ENCODE results near the gene ADAMTS18. TPM values are rescaled to one million over a fixed set of nuclear protein-coding genes. Genes with fewer than 3 reads are reported as not detected.

Gene ADAMTS18
- polyA plus RNA-seq, 1 donor (not counting 4 experiments of a cell fraction or from before 2014, with no cell fraction given), result not detected

DNA sequence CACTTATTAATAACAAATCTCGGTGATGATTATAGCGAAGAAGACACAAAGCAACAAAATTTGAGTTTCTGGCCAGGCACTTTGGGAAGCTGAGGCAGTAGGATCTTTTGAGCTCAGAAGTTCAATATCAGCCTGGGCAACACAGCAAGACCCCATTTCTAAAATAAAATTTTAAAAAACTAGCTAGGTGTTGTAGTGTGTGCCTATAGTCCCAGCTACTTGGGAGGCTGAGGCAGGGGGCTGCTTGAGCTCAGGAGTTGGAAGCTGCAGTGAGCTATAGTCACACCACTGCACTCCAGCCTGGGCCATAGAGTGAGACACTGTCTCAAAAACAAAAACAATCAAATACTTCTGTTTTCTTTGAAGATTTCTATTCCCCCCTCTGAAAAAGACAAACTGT lies 130.7 kb downstream of the ADAMTS18 start:
- H4K20me1 ChIP-seq (ENCODE audit: control insufficient read depth, extremely low read depth, insufficient read depth, low read length), result no peaks in the 10 kb centered on the region
- no peak overlapping the region for H3K9ac ChIP-seq (ENCODE audit: control insufficient read depth, extremely low read depth, insufficient read depth, low read length)
- no peaks in the 10 kb centered on the region for H3K9me1 ChIP-seq (ENCODE audit: control insufficient read depth, extremely low read depth, insufficient read depth, low read length)
- H3K27me3 ChIP-seq (ENCODE audit: control insufficient read depth, extremely low read depth, insufficient read depth, low read length), result no peaks in the 10 kb centered on the region
- H3K9me3 ChIP-seq (ENCODE audit: control insufficient read depth, low read depth, low read length), result no peaks in the 10 kb centered on the region
- dilution Hi-C loops (cut with MboI; ENCODE audit: extremely low pct_ligation_motif_present, low sequenced_read_pairs), result no loop called here
- FAIRE-seq, result no peak
- H3K27ac ChIP-seq (ENCODE audit: control insufficient read depth, insufficient read depth, low read length), result no peak overlapping the region
- no peak overlapping the region for H3K4me3 ChIP-seq (ENCODE audit: control insufficient read depth in 2 of 3, extremely low read depth in 1 of 3, insufficient read depth in 2 of 3, low read depth in 1 of 3, low read length in 3 of 3)
- H3K36me3 ChIP-seq (ENCODE audit: control insufficient read depth in 2 of 2, extremely low read depth in 1 of 2, insufficient read depth in 2 of 2, low read length in 2 of 2), result no peaks in the 10 kb centered on the region
- peaks cover 4% of the 10 kb centered on the region for H3K4me1 ChIP-seq (ENCODE audit: control insufficient read depth, extremely low read depth, insufficient read depth, low read length)
- DNase-seq (ENCODE audit: low read depth, low spot score), result no peak
- H3K79me2 ChIP-seq (ENCODE audit: control insufficient read depth, insufficient read depth, low read length), result no peaks in the 10 kb centered on the region
- H3K4me2 ChIP-seq (ENCODE audit: control insufficient read depth, extremely low read depth, insufficient read depth, low read depth, low read length), result no peak overlapping the region
- TF ChIP-seq CTCF (optimal IDR thresholded peaks at IDR 0.05 in 1 of 3, IDR thresholded peaks at IDR 0.05 in 1 of 3, conservative IDR thresholded peaks at IDR 0.05 in 1 of 3; ENCODE audit: extremely low read depth in 1 of 3, insufficient read depth in 2 of 3, low read length in 3 of 3) (no peak), EZH2 (IDR thresholded peaks at IDR 0.05; ENCODE audit: low read length) (no peak)
- H2AFZ ChIP-seq (ENCODE audit: control insufficient read depth, low read length), result no peak overlapping the region

DNA sequence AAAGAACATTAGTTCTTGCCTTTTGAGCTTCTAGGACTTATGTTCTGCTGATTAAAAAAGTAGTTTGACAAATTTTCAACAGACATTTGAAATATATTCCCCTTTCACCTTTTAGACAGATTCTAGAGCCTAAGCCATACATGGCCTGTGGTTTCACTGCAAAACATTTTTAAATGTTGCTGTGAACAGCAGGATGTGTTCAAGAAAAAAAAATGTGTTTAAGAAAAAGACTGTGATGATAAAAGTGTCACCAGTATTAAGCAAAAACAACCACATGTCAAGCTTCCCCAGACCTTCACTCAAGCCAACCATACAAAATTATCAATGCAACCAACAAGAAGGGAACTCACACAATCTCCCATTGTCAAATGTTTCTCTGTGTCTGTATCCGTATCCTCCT lies 132.2 kb downstream of the ADAMTS18 start:
- FAIRE-seq, result no peak
- dilution Hi-C loops (cut with MboI; ENCODE audit: extremely low pct_ligation_motif_present, low sequenced_read_pairs), result no loop called here

More for the DNA sequence above, 132.2 kb downstream of the ADAMTS18 start:
- no peaks in the 10 kb centered on the region for H3K79me2 ChIP-seq (ENCODE audit: control insufficient read depth, insufficient read depth, low read length)
- H3K9me3 ChIP-seq (ENCODE audit: control insufficient read depth, low read depth, low read length), result no peaks in the 10 kb centered on the region
- H3K4me3 ChIP-seq (ENCODE audit: control insufficient read depth in 2 of 3, extremely low read depth in 1 of 3, insufficient read depth in 2 of 3, low read depth in 1 of 3, low read length in 3 of 3), result no peak overlapping the region
- DNase-seq (ENCODE audit: low read depth, low spot score), result no peak
- H3K9me1 ChIP-seq (ENCODE audit: control insufficient read depth, extremely low read depth, insufficient read depth, low read length), result no peaks in the 10 kb centered on the region
- H3K36me3 ChIP-seq (ENCODE audit: control insufficient read depth in 2 of 2, extremely low read depth in 1 of 2, insufficient read depth in 2 of 2, low read length in 2 of 2), result no peaks in the 10 kb centered on the region
- no peak overlapping the region for H2AFZ ChIP-seq (ENCODE audit: control insufficient read depth, low read length)
- no peak overlapping the region for H3K9ac ChIP-seq (ENCODE audit: control insufficient read depth, extremely low read depth, insufficient read depth, low read length)
- H4K20me1 ChIP-seq (ENCODE audit: control insufficient read depth, extremely low read depth, insufficient read depth, low read length), result no peaks in the 10 kb centered on the region
- H3K4me1 ChIP-seq (ENCODE audit: control insufficient read depth, extremely low read depth, insufficient read depth, low read length), result peaks cover 5% of the 10 kb centered on the region
- H3K4me2 ChIP-seq (ENCODE audit: control insufficient read depth, extremely low read depth, insufficient read depth, low read depth, low read length), result no peak overlapping the region
- no peak overlapping the region for H3K27ac ChIP-seq (ENCODE audit: control insufficient read depth, insufficient read depth, low read length)
- no peak for TF ChIP-seq CTCF (optimal IDR thresholded peaks at IDR 0.05 in 1 of 3, IDR thresholded peaks at IDR 0.05 in 1 of 3, conservative IDR thresholded peaks at IDR 0.05 in 1 of 3; ENCODE audit: extremely low read depth in 1 of 3, insufficient read depth in 2 of 3, low read length in 3 of 3)
- no peak for TF ChIP-seq EZH2 (IDR thresholded peaks at IDR 0.05; ENCODE audit: low read length)
- no peaks in the 10 kb centered on the region for H3K27me3 ChIP-seq (ENCODE audit: control insufficient read depth, extremely low read depth, insufficient read depth, low read length)
